IPS DF 4.7 (cell line): ENCODE data around the gene KDM1B.
"Not testable (repeated sequence)": the region's sequence is repeated elsewhere in the genome, so short reads cannot be mapped to it uniquely, and the experiment has no call there.

Experiments
- DNase-seq: peaks from one replicate; pipeline ENCODE4 v3.0.0-alpha.2; 2013; ENCODE audit warnings: low spot score; ENCODE audit errors: extremely low read depth

KDM1B gene

DNA sequence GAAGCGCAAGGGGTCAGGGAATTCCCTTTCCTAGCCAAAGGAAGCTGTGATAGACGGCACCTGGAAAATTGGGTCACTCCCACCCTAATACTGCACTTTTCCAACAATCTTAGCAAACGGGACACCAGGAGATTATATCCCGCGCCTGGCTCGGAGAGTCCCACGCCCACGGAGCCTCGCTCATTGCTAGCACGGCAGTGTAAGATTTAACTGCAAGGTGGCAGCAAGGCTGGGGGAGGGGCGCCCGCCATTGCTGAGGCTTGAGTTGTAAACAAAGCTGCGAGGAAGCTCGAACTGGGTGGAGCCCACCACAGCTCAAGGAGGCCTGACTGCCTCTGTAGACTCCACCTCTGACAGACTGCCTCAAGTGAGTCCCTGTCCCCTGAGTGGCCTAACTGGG lies 73.4 kb downstream of the KDM1B start:
- not testable (repeated sequence) for DNase-seq

DNA sequence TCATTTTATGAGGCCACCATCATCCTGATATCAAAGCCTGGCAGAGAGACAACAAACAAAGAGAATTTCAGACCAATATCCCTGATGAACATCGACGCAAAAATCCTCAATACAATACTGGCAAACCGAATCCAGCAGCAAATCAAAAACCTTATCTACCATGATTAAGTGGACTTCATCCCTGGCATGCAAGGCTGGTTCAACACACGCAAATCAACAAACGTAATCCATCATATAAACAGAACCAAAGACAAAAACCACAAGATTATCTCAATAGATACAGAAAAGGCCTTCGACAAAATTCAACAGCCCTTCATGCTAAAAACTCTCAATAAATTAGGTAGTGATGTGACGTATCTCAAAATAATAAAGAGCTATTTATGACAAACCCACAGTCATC lies 76.6 kb downstream of the KDM1B start:
- not testable (repeated sequence) for DNase-seq

DNA sequence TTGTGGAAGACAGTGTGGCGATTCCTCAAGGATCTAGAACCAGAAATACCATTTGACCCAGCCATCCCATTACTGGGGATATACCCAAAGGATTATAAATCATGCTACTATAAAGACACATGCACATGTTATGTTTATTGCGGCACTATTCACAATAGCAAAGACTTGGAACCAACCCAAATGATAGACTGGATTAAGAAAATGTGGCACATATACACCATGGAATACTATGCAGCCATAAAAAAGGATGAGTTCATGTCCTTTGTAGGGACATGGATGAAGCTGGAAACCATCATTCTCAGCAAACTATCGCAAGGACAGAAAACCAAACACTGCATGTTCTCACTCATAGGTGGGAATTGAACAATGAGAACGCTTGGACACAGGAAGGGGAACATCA lies 78.5 kb downstream of the KDM1B start:
- not testable (repeated sequence) for DNase-seq

GRCh38 chr6:18234564-18234963 lies 79.3 kb downstream of the KDM1B start:
- DNase-seq = no peak

GRCh38 chr6:18235524-18235923 lies 80.3 kb downstream of the KDM1B start:
- no peak for DNase-seq

DNA sequence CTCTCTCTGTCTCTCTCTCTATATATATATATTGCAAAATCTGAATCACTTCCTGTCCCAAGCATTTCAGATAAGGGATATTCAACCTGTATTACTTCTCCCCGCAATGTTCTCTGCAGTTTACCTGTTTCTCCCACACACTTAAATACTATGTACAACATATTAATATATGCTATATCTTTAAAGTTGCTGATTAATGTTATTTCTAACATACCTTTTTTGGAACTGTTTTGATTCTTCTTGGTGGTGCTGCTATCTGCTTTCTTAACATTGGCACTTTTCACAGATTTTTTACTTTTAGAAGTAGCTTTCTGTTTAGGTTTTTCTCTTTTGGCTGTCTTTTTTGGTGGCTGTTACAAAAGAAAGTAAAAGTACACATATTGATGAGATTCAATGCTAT lies 81.9 kb downstream of the KDM1B start:
- DNase-seq = no peak

DNA sequence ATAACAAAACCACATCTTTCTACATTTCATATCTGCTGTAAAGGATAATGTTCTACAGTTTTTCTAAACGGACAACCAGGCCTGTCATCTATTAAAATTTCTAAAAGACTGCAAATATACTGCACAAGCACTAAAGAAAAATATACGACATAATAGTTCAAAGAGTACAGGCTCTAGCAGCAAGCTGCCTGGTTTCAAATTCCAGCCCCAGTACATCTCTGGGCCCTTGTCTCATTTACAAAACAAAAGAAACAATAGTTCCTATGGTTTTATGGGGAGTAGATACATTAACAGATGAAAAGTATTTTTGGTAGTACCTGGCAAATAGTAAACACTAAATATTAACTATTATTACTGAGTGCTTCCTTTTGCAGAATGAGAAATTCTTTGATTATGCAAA lies 85.0 kb downstream of the KDM1B start:
- no peak for DNase-seq

- DNase-seq = no peak
Observed at GRCh38 chr6:18241208-18242038, 86.2 kb downstream of the KDM1B start.

GRCh38 chr6:18242062-18242851 lies 87.0 kb downstream of the KDM1B start:
- no peak for DNase-seq

DNA sequence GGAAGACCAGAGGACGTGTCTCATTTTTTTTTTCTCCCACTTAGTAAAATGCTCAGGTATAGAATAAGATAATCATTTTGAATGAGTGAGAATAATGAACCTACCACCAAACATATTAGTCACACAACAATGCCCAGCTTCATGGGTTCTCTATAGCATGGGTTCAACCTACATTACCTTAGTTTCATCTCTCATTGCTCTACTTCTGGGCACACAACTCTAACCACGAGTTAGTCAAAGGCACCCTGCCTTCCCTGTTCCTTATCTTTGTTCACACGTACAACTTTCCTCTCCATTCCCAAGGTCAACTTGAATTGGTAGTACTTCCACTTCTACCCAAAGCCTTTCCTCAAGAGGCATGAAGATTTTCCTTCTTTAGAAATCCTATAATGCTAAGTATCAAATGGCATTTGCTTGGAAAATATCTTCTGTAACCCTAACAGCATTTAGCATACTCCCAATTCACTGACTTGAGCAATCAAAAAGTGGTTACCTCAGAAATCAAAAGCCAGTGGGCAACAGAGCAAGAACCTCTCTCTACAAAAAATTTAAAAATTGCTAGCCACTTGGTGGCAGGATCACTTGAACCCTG lies 88.2 kb downstream of the KDM1B start:
- DNase-seq = no peak

DNA sequence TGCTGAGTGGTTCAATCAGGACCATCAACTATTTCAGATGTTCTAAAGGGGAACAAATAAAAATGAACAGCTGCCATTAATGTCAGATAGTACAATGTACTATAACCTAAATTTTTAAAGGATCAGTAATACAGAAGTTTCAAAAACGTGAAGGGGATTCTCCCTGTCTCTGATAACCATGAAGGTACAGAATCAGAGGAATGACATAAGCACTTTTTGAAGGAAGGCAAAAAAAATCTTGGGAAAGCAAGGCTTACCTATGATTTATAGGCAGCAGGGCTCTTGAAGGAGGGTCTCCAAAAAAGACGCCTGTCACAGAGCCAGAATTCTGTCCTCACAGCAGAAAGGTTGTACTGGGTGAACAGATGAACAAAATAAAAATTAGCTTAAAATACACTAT lies 89.0 kb downstream of the KDM1B start:
- no peak for DNase-seq

GRCh38 chr6:18245079-18245478 lies 89.9 kb downstream of the KDM1B start:
- no peak for DNase-seq

GRCh38 chr6:18245642-18246041 lies 90.4 kb downstream of the KDM1B start:
- no peak for DNase-seq

- no peak for DNase-seq
Observed at GRCh38 chr6:18246205-18246604, 91.0 kb downstream of the KDM1B start.

GRCh38 chr6:18247002-18247401 lies 91.8 kb downstream of the KDM1B start:
- no peak for DNase-seq

- DNase-seq = no peak
Observed at GRCh38 chr6:18248698-18249097, 93.5 kb downstream of the KDM1B start.

- no peak for DNase-seq
Observed at GRCh38 chr6:18249271-18249670, 94.0 kb downstream of the KDM1B start.

- DNase-seq = no peak
Observed at GRCh38 chr6:18253635-18254034, 98.4 kb downstream of the KDM1B start.

DNA sequence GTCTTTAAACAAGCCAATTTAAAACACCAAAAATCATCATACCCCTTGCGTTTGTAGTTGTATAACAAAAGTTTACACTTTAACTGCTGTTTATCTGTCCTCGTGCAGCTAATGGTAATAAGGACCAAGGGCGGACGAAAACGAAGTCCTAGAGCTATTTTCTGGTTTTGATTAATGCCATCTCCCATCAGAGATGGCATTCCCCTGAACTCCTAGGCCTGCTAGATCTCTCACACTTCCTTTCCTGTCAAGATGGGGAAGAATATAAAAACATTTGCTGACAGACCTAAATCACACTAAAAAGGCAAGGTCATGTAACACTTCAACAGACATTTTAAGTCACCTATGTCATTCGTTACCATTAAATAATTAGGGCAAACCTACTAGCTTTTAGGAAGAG lies 99.6 kb downstream of the KDM1B start:
- DNase-seq = no peak

GRCh38 chr6:18259675-18260447 lies 104.6 kb downstream of the KDM1B start:
- no peak for DNase-seq

DNA sequence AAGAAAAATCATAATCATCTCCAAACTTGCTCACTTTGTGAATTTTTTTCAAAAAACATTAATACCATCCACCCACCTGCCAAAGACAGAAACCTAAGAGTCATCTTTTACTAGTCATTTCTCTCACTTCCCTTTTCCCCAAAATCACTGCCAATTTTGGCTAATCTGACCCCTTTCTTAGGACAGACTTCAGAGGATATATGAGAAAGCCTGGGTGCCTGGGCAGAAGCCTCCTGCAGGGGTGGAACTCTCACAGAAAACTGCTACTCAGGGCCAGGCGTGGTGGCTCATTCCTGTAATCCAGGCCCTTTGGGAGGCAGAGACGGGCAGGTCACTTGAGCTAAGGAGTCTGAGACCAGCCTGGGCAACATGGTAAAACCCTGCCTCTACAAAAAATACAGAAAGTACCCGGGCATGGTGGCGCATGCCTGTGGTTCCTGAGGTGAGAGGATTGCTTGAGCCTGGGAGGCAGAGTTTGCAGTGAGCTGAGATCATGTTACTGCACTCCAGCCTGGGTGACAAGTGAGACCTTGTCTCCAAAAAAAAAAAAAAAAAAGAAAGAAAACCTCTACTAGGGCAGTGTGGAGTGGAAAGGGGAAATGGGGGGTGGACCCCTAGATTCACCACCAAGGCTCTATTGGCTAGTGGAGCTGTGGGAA lies 105.4 kb downstream of the KDM1B start:
- no peak for DNase-seq
